Stimulated activated CD4-positive, alpha-beta T cell treated with anti-CD3 and anti-CD28 coated beads, TNF-alpha, amount 100 ng/mL, for 48 hours (primary cell): ENCODE results near the gene CLEC4G.
"Not testable (repeated sequence)": the region's sequence is repeated elsewhere in the genome, so short reads cannot be mapped to it uniquely, and the experiment has no call there.

Source experiments
- DNase-seq, 3 donors: peaks; one replicate each; pipeline ENCODE4 v3.0.0-alpha.2; 2020; ENCODE audit warnings: low read depth in 3 of 3

CLEC4G gene

GRCh38 chr19:7732045-7732444 lies at the start of gene CLEC4G:
CLEC4G (minus strand) TSS chr19:7732110; CDS start chr19:7732102, 8 bp downstream.
- DNase-seq, result no peak

GRCh38 chr19:7781157-7781556 lies 49.2 kb upstream of the CLEC4G start:
- no peak for DNase-seq

GRCh38 chr19:7779631-7780486 lies 47.9 kb upstream of the CLEC4G start:
- no peak for DNase-seq

GRCh38 chr19:7778081-7778480 lies 46.2 kb upstream of the CLEC4G start:
- no peak for DNase-seq

GRCh38 chr19:7775761-7776160 lies 43.9 kb upstream of the CLEC4G start:
- no peak for DNase-seq

- DNase-seq, result no peak
These were observed 41.9 kb upstream of the CLEC4G start for GRCh38 chr19:7773841-7774240.

- DNase-seq, result peak; percentile 19 to 40 (median 25)
These were observed 40.9 kb upstream of the CLEC4G start for GRCh38 chr19:7772752-7773291.

GRCh38 chr19:7771072-7771471 lies 39.2 kb upstream of the CLEC4G start:
- DNase-seq, result no peak

GRCh38 chr19:7769171-7769570 lies 37.3 kb upstream of the CLEC4G start:
- no peak for DNase-seq

- DNase-seq, result no peak
These were observed 35.6 kb upstream of the CLEC4G start for GRCh38 chr19:7767487-7767886.

GRCh38 chr19:7766535-7766934 lies 34.6 kb upstream of the CLEC4G start:
- no peak for DNase-seq

GRCh38 chr19:7765043-7765442 lies 33.1 kb upstream of the CLEC4G start:
- DNase-seq, result not testable (repeated sequence)

- not testable (repeated sequence) for DNase-seq
These were observed 32.2 kb upstream of the CLEC4G start for GRCh38 chr19:7764157-7764556.

GRCh38 chr19:7763696-7764095 lies 31.8 kb upstream of the CLEC4G start:
- DNase-seq, result no peak

GRCh38 chr19:7762719-7763293 lies 30.9 kb upstream of the CLEC4G start, which contains the start of gene CLEC4M:
CLEC4M (plus strand) TSS chr19:7763243; CDS start chr19:7763267, 24 bp downstream.
- DNase-seq, result no peak

- no peak for DNase-seq
These were observed 27.2 kb upstream of the CLEC4G start for GRCh38 chr19:7759156-7759555.

- DNase-seq, result no peak
These were observed 25.4 kb upstream of the CLEC4G start for GRCh38 chr19:7757358-7757757.

- no peak for DNase-seq
These were observed 24.3 kb upstream of the CLEC4G start for GRCh38 chr19:7756258-7756657.

GRCh38 chr19:7751157-7751783 lies 19.4 kb upstream of the CLEC4G start:
- DNase-seq, result peak in 2 of 3 donors; percentile 33 to 35

- no peak for DNase-seq
These were observed 16.8 kb upstream of the CLEC4G start for GRCh38 chr19:7748756-7749155.

GRCh38 chr19:7748171-7748570 lies 16.3 kb upstream of the CLEC4G start:
- no peak for DNase-seq
